ENCODE measurements around the gene SF3B6. TPM values are rescaled to one million over a fixed set of nuclear protein-coding genes. Genes with fewer than 3 reads are reported as not detected.

The SF3B6 gene
- total and polyA plus RNA-seq, 9 donors = 60.6 to 145 (median 85.2) TPM

GRCh38 chr2:24049485-24050021, 26.6 kb downstream of the SF3B6 start, which contains the start of gene FKBP1B:
Gene FKBP1B, plus strand, starts transcription at chr2:24049741. Its CDS starts 109 bp downstream, at chr2:24049850.
- no peak for TF ChIP-seq CTCF (IDR thresholded peaks at IDR 0.05)
- TF ChIP-seq POLR2A (IDR thresholded peaks at IDR 0.05) = no peak
- no peak for TF ChIP-seq EP300 (IDR thresholded peaks at IDR 0.05)
- WGBS, 3 donors = 1% methylated on average over 22 to 52 of the region's 52 CpGs

GRCh38 chr2:24048769-24049484, 27.2 kb downstream of the SF3B6 start:
- no peak for TF ChIP-seq CTCF (IDR thresholded peaks at IDR 0.05)
- no peak for TF ChIP-seq POLR2A (IDR thresholded peaks at IDR 0.05)
- no peak for TF ChIP-seq EP300 (IDR thresholded peaks at IDR 0.05)
- peaks cover 4% of the 10 kb centered on the region for H3K4me1 ChIP-seq (ENCODE audit: insufficient read depth)
- no peaks in the 10 kb centered on the region for H3K9me3 ChIP-seq
- no peak for DNase-seq
- no peaks in the 10 kb centered on the region for H3K36me3 ChIP-seq
- 15 to 25% (median 21%) methylated on average over 23 of the region's 23 CpGs for WGBS, 3 donors
- intact Hi-C loops (cut with DNase I) = no loop called here
- H3K4me3 ChIP-seq = peak overlapping the region; percentile 76
- H3K27ac ChIP-seq = no peak overlapping the region
- no peaks in the 10 kb centered on the region for H3K27me3 ChIP-seq

More at GRCh38 chr2:24049485-24050021, 26.6 kb downstream of the SF3B6 start, which contains the start of gene FKBP1B:
- H3K4me1 ChIP-seq (ENCODE audit: insufficient read depth) = peaks cover 4% of the 10 kb centered on the region
- no peaks in the 10 kb centered on the region for H3K9me3 ChIP-seq
- peak within 1 kb of the TSS; percentile 31 to 46 for H3K27ac ChIP-seq
- peak; percentile 48 to 66 (median 56) for DNase-seq
- H3K36me3 ChIP-seq = no peaks in the 10 kb centered on the region
- intact Hi-C loops (cut with DNase I) = no loop called here
- H3K27me3 ChIP-seq = no peaks in the 10 kb centered on the region
- H3K4me3 ChIP-seq = peak within 1 kb of the TSS; percentile 76

- TF ChIP-seq POLR2A (IDR thresholded peaks at IDR 0.05) (no peak), CTCF (IDR thresholded peaks at IDR 0.05) (no peak), EP300 (IDR thresholded peaks at IDR 0.05) (no peak)
- Histone ChIP-seq H3K36me3 (no peaks in the 10 kb centered on the region), H3K27ac (no peak overlapping the region), H3K4me3 (no peak overlapping the region), H3K9me3 (no peaks in the 10 kb centered on the region), H3K27me3 (no peaks in the 10 kb centered on the region), H3K4me1 (ENCODE audit: insufficient read depth) (peaks cover 4% of the 10 kb centered on the region)
- 36 to 40% (median 38%) methylated on average over 8 of the region's 8 CpGs for WGBS, 3 donors
- intact Hi-C loops (cut with DNase I) = no loop called here
- no peak for DNase-seq
Measured at GRCh38 chr2:24047703-24048033, 28.5 kb downstream of the SF3B6 start.

- 0 to 1% (median 0%) methylated on average over 38 of the region's 38 CpGs for WGBS, 3 donors
- H3K4me3 ChIP-seq = peak within 1 kb of the TSS; percentile 79
- TF ChIP-seq CTCF (IDR thresholded peaks at IDR 0.05) = no peak
- peak; percentile 40 for TF ChIP-seq POLR2A (IDR thresholded peaks at IDR 0.05)
- peak; percentile 89 to 95 (median 91) for DNase-seq
- intact Hi-C loops (cut with DNase I) = no loop called here
- H3K27me3 ChIP-seq = no peaks in the 10 kb centered on the region
- no peak within 1 kb of the TSS for H3K27ac ChIP-seq
- no peaks in the 10 kb centered on the region for H3K9me3 ChIP-seq
- no peaks in the 10 kb centered on the region for H3K36me3 ChIP-seq
- peaks cover 4% of the 10 kb centered on the region for H3K4me1 ChIP-seq (ENCODE audit: insufficient read depth)
Measured at GRCh38 chr2:24046930-24047702, 29.0 kb downstream of the SF3B6 start, which contains the start of gene WDCP. Gene WDCP, minus strand, starts transcription at chr2:24047391. Its CDS starts 7,897 bp downstream, at chr2:24039494.

Measured in ovary (tissue), 9 donors.